Keratinocyte (primary cell): ENCODE measurements around the gene ABHD18. TPM values are rescaled to one million over a fixed set of nuclear protein-coding genes. Genes with fewer than 3 reads are reported as not detected.

ENCODE experiments used
- DNase-seq: peaks from one replicate; pipeline ENCODE4 v3.0.0-alpha.2; 2011; ENCODE audit warnings: low read depth, missing footprints, low spot score
- FAIRE-seq: peaks from 2 replicates; lab custom pipeline; 2011; peaks lifted over from hg19 to GRCh38; lab: Jason Lieb, UNC
- H2AFZ ChIP-seq: 2 replicates; pipeline ENCODE4 v1.6.0; 2012; ENCODE audit warnings: low read length, control low read depth, inconsistent platforms; ENCODE audit not compliant: control insufficient read depth
- H3K27ac ChIP-seq: 2 replicates; pipeline ENCODE4 v1.5.1; 2011; ENCODE audit warnings: low read length; ENCODE audit not compliant: control insufficient read depth, insufficient read depth
- H3K27me3 ChIP-seq: 3 replicates; pipeline ENCODE4 v1.6.0; 2011; ENCODE audit warnings: low read length; ENCODE audit not compliant: control insufficient read depth, insufficient read depth; ENCODE audit errors: extremely low read depth
- H3K36me3 ChIP-seq, 2 experiments: 2 replicates in 1 of 2; 3 replicates in 1 of 2; pipeline ENCODE4 v1.5.1; 2011; ENCODE audit warnings: low read length in 2 of 2, mild to moderate bottlenecking in 1 of 2; ENCODE audit not compliant: control insufficient read depth in 2 of 2, insufficient read depth in 2 of 2; ENCODE audit errors: extremely low read depth in 1 of 2
- H3K4me1 ChIP-seq: 3 replicates; pipeline ENCODE4 v1.5.1; 2011; ENCODE audit warnings: low read length; ENCODE audit not compliant: control insufficient read depth, insufficient read depth; ENCODE audit errors: extremely low read depth
- H3K4me2 ChIP-seq: 3 replicates; pipeline ENCODE4 v1.6.0; 2011; ENCODE audit warnings: low read depth, low read length; ENCODE audit not compliant: control insufficient read depth, insufficient read depth; ENCODE audit errors: extremely low read depth
- H3K4me3 ChIP-seq, 3 experiments: fragments of 200-600 bp in 1 of 3; sonication (generic) in 1 of 3; 2 replicates in 2 of 3; 3 replicates in 1 of 3; pipeline ENCODE4 v1.5.1; 2011 to 2016; ENCODE audit warnings: low read length in 3 of 3, mild to moderate bottlenecking in 3 of 3, control low read depth in 2 of 3, inconsistent platforms in 1 of 3, low read depth in 1 of 3, mixed read lengths in 1 of 3, mixed run types in 1 of 3, moderate library complexity in 1 of 3; ENCODE audit not compliant: control insufficient read depth in 2 of 3, insufficient read depth in 2 of 3; ENCODE audit errors: extremely low read depth in 1 of 3
- H3K79me2 ChIP-seq: 2 replicates; pipeline ENCODE4 v1.6.0; 2012; ENCODE audit warnings: low read length; ENCODE audit not compliant: control insufficient read depth, insufficient read depth
- H3K9ac ChIP-seq: 3 replicates; pipeline ENCODE4 v1.6.0; 2011; ENCODE audit warnings: low read length; ENCODE audit not compliant: control insufficient read depth, insufficient read depth; ENCODE audit errors: extremely low read depth
- H3K9me1 ChIP-seq: 3 replicates; pipeline ENCODE4 v1.6.0; 2011; ENCODE audit warnings: low read length; ENCODE audit not compliant: control insufficient read depth, insufficient read depth; ENCODE audit errors: extremely low read depth
- H3K9me3 ChIP-seq: 2 replicates; pipeline ENCODE4 v1.5.1; 2012; ENCODE audit warnings: low read depth, low read length; ENCODE audit not compliant: control insufficient read depth
- H4K20me1 ChIP-seq: 3 replicates; pipeline ENCODE4 v1.6.0; 2011; ENCODE audit warnings: low read length; ENCODE audit not compliant: control insufficient read depth, insufficient read depth; ENCODE audit errors: extremely low read depth
- EZH2 ChIP-seq: IDR thresholded peaks from one replicate; pipeline ENCODE4 v1.6.1; 2012; ENCODE audit warnings: inconsistent platforms, mild to moderate bottlenecking, low read length, moderate library complexity
- dilution Hi-C: fragments of 300-500 bp; cut with MboI; formaldehyde crosslinking; loops from one replicate; pipeline ENCODE4 v1.7.0; 2020; ENCODE audit warnings: low sequenced_read_pairs; ENCODE audit not compliant: extremely low pct_ligation_motif_present
- polyA plus RNA-seq, 5 experiments: library from polyadenylated mRNA; depleted of rRNA in 3 of 5; stranded (reverse) in 3 of 5; stranded (forward) in 1 of 5; unstranded in 1 of 5; fragments of >200 nt; gene quantifications; 1 replicate in 1 of 5; 2 replicates in 3 of 5; 3 replicates in 1 of 5; pipeline versions ENCODE4 v1.2.1 to v1.2.3, GENCODE V29; 2011 to 2012; ENCODE audit warnings: missing spikeins in 2 of 5, low read depth in 1 of 5, low replicate concordance in 1 of 5
- TF ChIP-seq, protein P1 (sequence below), 3 experiments: IDR thresholded peaks in 1 of 3; conservative IDR thresholded peaks in 1 of 3; optimal IDR thresholded peaks in 1 of 3; 2 replicates in 2 of 3; 3 replicates in 1 of 3; pipeline versions ENCODE3 to v1.5.1; 2011; ENCODE audit warnings: low read length in 3 of 3, mild to moderate bottlenecking in 3 of 3, moderate library complexity in 2 of 3, control low read depth in 1 of 3, inconsistent platforms in 1 of 3; ENCODE audit not compliant: insufficient read depth in 2 of 3; ENCODE audit errors: extremely low read depth in 1 of 3

The ABHD18 gene
- polyA plus RNA-seq, 1 donor (not counting 4 experiments of a cell fraction or from before 2014, with no cell fraction given): 4.6 TPM

DNA sequence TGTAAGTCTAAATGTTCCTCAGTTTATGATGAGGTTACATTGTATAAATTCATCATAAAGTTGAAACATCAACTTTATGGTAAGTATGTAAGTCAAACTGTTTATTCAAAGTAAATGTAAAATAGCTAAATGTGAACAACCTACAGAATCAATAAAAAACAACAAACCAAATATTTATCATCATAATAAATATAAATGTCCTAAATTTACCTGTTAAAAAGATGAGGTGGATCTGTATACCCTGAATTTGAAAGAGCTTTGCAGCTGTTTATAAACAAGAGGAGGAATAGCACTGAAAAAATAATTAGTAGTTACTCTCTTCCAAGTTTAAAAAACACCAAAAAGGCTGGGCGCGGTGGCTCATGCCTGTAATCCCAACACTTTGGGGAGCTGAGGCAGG is 13.7 kb downstream of the ABHD18 start:
- Histone ChIP-seq H3K36me3 (peaks cover 0 to 2% of the 10 kb centered on the region in 2 experiments), H3K4me2 (no peak overlapping the region), H3K27me3 (no peaks in the 10 kb centered on the region), H3K27ac (no peak overlapping the region), H3K9me3 (no peaks in the 10 kb centered on the region), H3K9ac (no peak overlapping the region), H4K20me1 (no peaks in the 10 kb centered on the region), H2AFZ (no peak overlapping the region), H3K4me1 (no peaks in the 10 kb centered on the region), H3K4me3 (no peak overlapping the region), H3K79me2 (peaks cover 3% of the 10 kb centered on the region), H3K9me1 (no peaks in the 10 kb centered on the region)
- FAIRE-seq (no peak), DNase-seq (no peak)
- dilution Hi-C loops: no loop called here
- TF ChIP-seq, protein P1, sequence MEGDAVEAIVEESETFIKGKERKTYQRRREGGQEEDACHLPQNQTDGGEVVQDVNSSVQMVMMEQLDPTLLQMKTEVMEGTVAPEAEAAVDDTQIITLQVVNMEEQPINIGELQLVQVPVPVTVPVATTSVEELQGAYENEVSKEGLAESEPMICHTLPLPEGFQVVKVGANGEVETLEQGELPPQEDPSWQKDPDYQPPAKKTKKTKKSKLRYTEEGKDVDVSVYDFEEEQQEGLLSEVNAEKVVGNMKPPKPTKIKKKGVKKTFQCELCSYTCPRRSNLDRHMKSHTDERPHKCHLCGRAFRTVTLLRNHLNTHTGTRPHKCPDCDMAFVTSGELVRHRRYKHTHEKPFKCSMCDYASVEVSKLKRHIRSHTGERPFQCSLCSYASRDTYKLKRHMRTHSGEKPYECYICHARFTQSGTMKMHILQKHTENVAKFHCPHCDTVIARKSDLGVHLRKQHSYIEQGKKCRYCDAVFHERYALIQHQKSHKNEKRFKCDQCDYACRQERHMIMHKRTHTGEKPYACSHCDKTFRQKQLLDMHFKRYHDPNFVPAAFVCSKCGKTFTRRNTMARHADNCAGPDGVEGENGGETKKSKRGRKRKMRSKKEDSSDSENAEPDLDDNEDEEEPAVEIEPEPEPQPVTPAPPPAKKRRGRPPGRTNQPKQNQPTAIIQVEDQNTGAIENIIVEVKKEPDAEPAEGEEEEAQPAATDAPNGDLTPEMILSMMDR (optimal IDR thresholded peaks at IDR 0.05 in 1 of 3, IDR thresholded peaks at IDR 0.05 in 1 of 3, conservative IDR thresholded peaks at IDR 0.05 in 1 of 3; ENCODE audit: extremely low read depth in 1 of 3, insufficient read depth in 2 of 3, low read length in 3 of 3): no peak

DNA sequence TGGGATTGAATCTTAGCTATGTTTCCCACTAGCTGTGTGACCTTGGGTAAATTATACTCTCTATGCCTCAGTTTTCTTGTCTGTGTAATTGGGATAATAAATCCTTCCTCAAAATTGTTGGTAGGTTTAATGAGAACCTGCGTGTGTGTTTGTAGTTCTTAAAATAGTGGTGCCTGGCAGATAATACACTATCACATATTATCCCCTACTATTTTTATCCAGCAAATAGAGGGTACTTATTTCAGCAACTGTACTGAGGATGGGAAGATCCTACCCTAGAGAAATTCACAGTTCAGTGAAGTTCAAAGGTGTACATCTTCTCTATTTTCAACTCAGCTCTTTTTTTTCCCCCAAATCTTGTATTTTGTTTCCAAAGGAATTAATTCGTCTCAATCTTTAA is 17.2 kb downstream of the ABHD18 start:
- Histone ChIP-seq H4K20me1 (no peaks in the 10 kb centered on the region), H3K36me3 (no peaks in the 10 kb centered on the region), H3K27ac (no peak overlapping the region), H3K4me2 (no peak overlapping the region), H3K9me1 (no peaks in the 10 kb centered on the region), H3K4me3 (no peak overlapping the region), H3K27me3 (no peaks in the 10 kb centered on the region), H2AFZ (no peak overlapping the region), H3K4me1 (no peaks in the 10 kb centered on the region), H3K9ac (no peak overlapping the region), H3K79me2 (no peaks in the 10 kb centered on the region), H3K9me3 (no peaks in the 10 kb centered on the region)
- TF ChIP-seq, protein P1 (optimal IDR thresholded peaks at IDR 0.05 in 1 of 3, IDR thresholded peaks at IDR 0.05 in 1 of 3, conservative IDR thresholded peaks at IDR 0.05 in 1 of 3; ENCODE audit: extremely low read depth in 1 of 3, insufficient read depth in 2 of 3, low read length in 3 of 3): no peak
- TF ChIP-seq EZH2: no peak
- DNase-seq: no peak
- no peak for FAIRE-seq
- dilution Hi-C loops: no loop called here
